Measurements from ENCODE around the gene DYNC1I1. TPM values are rescaled to one million over a fixed set of nuclear protein-coding genes. Genes with fewer than 3 reads are reported as not detected.
"Not testable (repeated sequence)": the region's sequence is repeated elsewhere in the genome, so short reads cannot be mapped to it uniquely, and the experiment has no call there.

Gene DYNC1I1
- total RNA-seq, 1 donor from 2014 or later = 1.1 TPM

GRCh38 chr7:95910341-95910740 is 138.0 kb downstream of the DYNC1I1 start:
- no peak for DNase-seq

- no peak for DNase-seq
Observed at GRCh38 chr7:95915731-95916130, 143.4 kb downstream of the DYNC1I1 start.

GRCh38 chr7:95916573-95917297 is 144.4 kb downstream of the DYNC1I1 start:
- peak; percentile 30 for DNase-seq

GRCh38 chr7:95917634-95918033 is 145.3 kb downstream of the DYNC1I1 start:
- DNase-seq = no peak

GRCh38 chr7:95919556-95919955 is 147.2 kb downstream of the DYNC1I1 start:
- DNase-seq = no peak

GRCh38 chr7:95921543-95921942 is 149.2 kb downstream of the DYNC1I1 start:
- no peak for DNase-seq

- no peak for DNase-seq
Observed at GRCh38 chr7:95922191-95922590, 149.8 kb downstream of the DYNC1I1 start.

GRCh38 chr7:95925236-95925635 is 152.9 kb downstream of the DYNC1I1 start:
- no peak for DNase-seq

- no peak for DNase-seq
Observed at GRCh38 chr7:95925971-95926370, 153.6 kb downstream of the DYNC1I1 start.

GRCh38 chr7:95927756-95928155 is 155.4 kb downstream of the DYNC1I1 start:
- no peak for DNase-seq

GRCh38 chr7:95929710-95930280 is 157.4 kb downstream of the DYNC1I1 start:
- no peak for DNase-seq

- no peak for DNase-seq
Observed at GRCh38 chr7:95931460-95932232, 159.3 kb downstream of the DYNC1I1 start.

- DNase-seq = no peak
Observed at GRCh38 chr7:95933618-95934017, 161.3 kb downstream of the DYNC1I1 start.

GRCh38 chr7:95944867-95945266 is 172.5 kb downstream of the DYNC1I1 start:
- DNase-seq = not testable (repeated sequence)

- no peak for DNase-seq
Observed at GRCh38 chr7:95950698-95951097, 178.3 kb downstream of the DYNC1I1 start.

GRCh38 chr7:95951531-95951930 is 179.2 kb downstream of the DYNC1I1 start:
- DNase-seq = peak; percentile 34

GRCh38 chr7:95951997-95952795 is 179.8 kb downstream of the DYNC1I1 start:
- no peak for DNase-seq

GRCh38 chr7:95952851-95953250 is 180.5 kb downstream of the DYNC1I1 start:
- no peak for DNase-seq

GRCh38 chr7:95955748-95956147 is 183.4 kb downstream of the DYNC1I1 start:
- no peak for DNase-seq

- DNase-seq = no peak
Observed at GRCh38 chr7:95957510-95957909, 185.2 kb downstream of the DYNC1I1 start.

- no peak for DNase-seq
Observed at GRCh38 chr7:95960706-95961244, 188.4 kb downstream of the DYNC1I1 start.

GRCh38 chr7:95963446-95963990 is 191.2 kb downstream of the DYNC1I1 start:
- DNase-seq = no peak

Measured in skin of body (tissue), 2 donors.